ENCODE data around the gene CLCN6. TPM values are rescaled to one million over a fixed set of nuclear protein-coding genes. Genes with fewer than 3 reads are reported as not detected.

Gene CLCN6
- total RNA-seq, 2 donors from 2014 or later, result 14.8 to 16.6 TPM

DNA sequence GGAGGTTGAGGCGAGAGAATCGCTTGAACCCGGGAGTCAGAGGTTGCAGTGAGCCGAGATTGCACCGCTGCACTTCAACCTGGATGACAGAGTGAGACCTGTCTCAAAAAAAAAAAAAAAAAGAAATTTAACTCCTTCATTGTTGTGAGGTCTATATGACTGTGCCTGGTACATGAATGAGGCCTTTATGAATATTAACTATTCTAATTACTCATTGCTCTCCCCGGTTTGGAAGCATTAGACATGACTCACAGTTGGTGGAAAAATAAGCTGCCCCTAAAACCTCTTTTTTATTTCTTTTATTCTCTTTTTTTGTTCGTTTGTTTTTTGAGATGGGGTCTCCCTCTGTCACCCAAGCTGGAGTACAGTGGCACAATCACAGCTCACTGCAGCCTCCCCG lies 49.4 kb downstream of the CLCN6 start:
- DNase-seq (ENCODE audit: low spot score in 2 of 2) (no peak), ATAC-seq (peak; percentile 37 to 81)
- H3K36me3 Mint-ChIP-seq, result peaks cover 0 to 5% of the 10 kb centered on the region in 2 donors
- H3K27ac Mint-ChIP-seq, result no peak overlapping the region
- H3K9me3 Mint-ChIP-seq, result no peaks in the 10 kb centered on the region

DNA sequence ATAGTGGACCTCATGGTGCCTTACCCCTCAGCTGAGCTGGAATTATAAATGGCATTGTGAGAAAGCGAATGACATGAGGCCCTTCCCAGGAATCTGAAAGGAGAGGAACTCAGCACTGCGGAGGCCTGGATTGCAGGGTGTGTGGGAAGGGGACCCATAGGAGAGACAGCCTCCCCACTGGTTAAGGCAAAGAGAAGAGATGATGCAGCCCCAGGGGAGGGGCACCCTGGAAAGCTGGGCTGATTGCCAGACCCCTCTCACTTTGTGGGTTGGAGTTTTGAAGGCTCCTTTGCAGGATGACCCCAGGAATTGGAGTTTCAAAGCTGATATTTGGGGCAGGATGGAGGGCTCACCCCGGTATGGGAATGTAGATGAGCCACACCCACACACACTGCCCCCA lies 50.7 kb downstream of the CLCN6 start:
- Mint-ChIP-seq H3K9me3 (no peaks in the 10 kb centered on the region), H3K27ac (no peak overlapping the region), H3K36me3 (peaks cover 0 to 5% of the 10 kb centered on the region in 2 donors)
- no peak for ATAC-seq
- DNase-seq (ENCODE audit: low spot score in 2 of 2), result no peak

DNA sequence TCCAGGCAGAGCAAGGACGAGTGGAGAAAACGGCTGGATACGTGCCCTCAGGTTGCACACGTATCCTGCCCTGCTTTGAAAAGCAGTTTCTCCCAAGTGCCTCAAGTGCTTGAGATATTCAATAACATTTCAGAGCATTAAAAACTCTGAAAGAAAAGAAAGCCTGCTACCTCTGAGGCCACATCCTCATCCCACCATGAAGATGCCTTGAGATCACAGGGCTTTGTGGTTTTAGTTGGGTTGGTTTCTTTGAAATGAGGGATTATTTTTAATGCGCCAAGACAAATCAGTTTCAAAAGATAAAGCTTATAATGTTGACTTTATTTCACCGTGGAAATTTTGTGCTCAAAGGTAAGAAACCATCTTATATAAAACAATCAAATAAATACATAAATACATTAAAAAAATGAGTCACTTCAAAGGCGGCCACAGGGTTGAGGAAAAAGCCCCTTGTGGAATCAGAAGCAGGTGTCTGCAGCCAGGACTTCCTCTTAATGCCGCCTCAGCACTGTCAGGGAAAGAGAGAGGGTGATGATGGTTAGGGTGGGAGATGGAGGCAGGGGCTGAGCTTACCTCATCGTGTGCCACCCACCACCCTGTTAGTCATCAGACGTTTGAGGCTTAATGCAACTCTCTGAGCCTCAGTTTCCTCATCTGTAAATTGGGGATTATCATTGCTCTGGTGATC lies 51.3 kb downstream of the CLCN6 start:
- no peak for ATAC-seq
- no peaks in the 10 kb centered on the region for H3K9me3 Mint-ChIP-seq
- H3K27ac Mint-ChIP-seq, result no peak overlapping the region
- DNase-seq (ENCODE audit: low spot score in 2 of 2), result no peak
- peaks cover 0 to 5% of the 10 kb centered on the region in 2 donors for H3K36me3 Mint-ChIP-seq

DNA sequence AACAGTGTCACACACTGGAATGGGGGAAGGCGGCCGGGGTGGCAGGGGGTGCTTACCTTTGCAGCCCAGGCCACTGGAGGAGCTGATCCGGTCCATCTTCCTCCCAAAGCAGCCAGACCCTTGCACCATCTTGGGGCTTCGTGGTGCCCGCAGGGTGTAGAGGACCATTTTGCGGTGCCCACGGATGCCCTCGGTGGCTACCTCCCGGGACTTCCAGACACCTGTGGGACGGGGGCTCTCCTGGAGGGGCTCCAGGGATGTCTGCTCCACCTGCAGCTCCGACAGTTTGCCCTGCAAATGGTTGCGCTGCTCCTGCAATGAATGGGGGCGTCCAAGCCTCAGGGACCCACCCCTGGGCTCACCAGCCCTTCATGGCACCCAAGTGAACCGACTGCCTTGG lies 52.2 kb downstream of the CLCN6 start:
- Mint-ChIP-seq H3K9me3 (no peaks in the 10 kb centered on the region), H3K27ac (no peak overlapping the region), H3K36me3 (peaks cover 0 to 5% of the 10 kb centered on the region in 2 donors)
- ATAC-seq (no peak), DNase-seq (ENCODE audit: low spot score in 2 of 2) (no peak)

DNA sequence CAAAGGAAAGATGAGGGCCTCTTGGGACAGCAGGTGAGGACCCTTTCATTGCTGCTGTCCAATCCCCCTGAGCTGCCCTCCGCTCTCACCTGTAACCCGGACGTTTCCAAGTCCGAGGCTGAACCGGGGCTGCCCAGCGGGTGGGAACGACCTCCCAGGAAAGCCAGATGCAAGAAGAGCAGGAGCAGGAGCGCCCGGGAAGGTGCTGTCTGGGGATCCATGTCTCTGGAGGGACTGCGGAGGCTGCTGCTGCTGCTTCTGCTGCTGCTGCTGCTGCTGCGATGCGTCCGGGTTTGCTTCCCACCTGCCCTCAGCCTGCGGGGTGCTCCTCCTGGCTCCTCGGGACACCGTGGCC lies 52.6 kb downstream of the CLCN6 start, which contains the start of gene NPPB:
NPPB (minus strand) TSS at position 333 of the 355 bp plus-strand sequence; CDS start at position 221, 112 bp downstream.
- DNase-seq (ENCODE audit: low spot score in 2 of 2), result no peak
- peaks cover 0 to 5% of the 10 kb centered on the region in 2 donors for H3K36me3 Mint-ChIP-seq
- no peaks in the 10 kb centered on the region for H3K9me3 Mint-ChIP-seq
- no peak for ATAC-seq
- no peak within 1 kb of the TSS for H3K27ac Mint-ChIP-seq

DNA sequence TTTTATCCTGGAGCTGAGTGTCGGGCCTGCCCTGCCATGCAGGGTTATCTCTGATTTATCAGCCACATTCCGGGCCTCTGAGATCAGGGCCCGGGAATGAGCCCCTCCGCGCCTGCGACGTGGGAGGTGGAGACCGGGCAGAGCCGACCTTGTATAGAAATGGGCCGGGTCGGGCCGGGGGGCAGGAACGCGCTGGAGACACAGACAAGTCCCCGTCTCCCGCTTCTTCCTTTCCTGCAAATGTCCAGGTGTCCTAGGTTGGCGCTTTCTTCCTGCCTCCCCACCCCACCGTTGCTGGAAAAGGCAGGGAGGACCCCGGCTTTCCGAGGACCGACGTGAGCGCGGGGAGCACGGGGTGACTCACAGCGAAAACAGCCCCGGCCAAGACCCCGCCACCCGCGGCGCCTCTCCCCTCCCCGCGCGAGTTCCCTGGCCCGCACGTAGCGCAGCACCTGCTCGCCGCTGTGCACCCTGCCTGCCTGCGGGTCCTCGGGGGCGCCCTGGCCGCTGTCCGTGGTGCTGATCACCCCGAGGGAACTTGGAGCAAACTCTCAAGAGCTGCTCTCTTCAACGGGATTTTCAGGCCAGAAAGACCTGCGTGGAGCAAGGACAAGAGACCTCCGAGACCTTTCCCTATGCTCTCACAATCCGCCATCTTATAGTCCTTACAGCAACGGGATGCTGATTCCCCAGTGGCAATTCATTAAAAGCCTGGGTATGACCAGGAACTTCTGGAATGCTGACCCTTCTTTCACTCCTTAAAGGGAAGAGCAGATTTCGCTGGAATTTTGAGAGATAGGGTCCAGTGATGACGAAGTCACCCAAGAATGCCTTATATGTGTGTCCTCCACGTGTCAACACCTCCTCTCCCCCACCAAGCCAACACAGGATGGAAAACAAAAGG lies 53.2 kb downstream of the CLCN6 start:
- DNase-seq (ENCODE audit: low spot score in 2 of 2), result peak in 1 of 2 donors; percentile 73
- ATAC-seq, result peak in 1 of 2 donors; percentile 63
- Mint-ChIP-seq H3K9me3 (no peaks in the 10 kb centered on the region), H3K36me3 (peaks cover 0 to 5% of the 10 kb centered on the region in 2 donors), H3K27ac (no peak overlapping the region)

DNA sequence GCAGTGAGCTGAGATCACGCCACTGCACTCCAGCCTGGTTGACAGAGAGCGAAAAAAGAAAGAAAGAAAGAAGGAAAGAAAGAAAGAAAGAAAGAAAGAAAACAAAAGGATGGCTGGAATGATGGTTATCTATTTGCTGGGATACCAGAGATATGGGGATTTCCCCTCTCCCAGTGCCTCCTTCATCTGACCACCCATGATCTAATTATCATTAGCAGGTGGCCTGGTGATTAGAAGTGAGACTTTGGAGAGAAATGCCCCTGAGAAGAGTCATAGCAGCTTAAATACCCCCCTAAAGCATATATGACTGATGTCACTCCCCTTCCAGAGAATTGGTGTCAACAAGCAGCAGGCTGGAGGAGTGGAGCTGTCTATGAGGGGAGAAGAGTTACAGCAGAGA lies 54.1 kb downstream of the CLCN6 start:
- H3K36me3 Mint-ChIP-seq, result peaks cover 0 to 5% of the 10 kb centered on the region in 2 donors
- DNase-seq (ENCODE audit: low spot score in 2 of 2) (no peak), ATAC-seq (no peak)
- H3K9me3 Mint-ChIP-seq, result no peaks in the 10 kb centered on the region
- no peak overlapping the region for H3K27ac Mint-ChIP-seq

DNA sequence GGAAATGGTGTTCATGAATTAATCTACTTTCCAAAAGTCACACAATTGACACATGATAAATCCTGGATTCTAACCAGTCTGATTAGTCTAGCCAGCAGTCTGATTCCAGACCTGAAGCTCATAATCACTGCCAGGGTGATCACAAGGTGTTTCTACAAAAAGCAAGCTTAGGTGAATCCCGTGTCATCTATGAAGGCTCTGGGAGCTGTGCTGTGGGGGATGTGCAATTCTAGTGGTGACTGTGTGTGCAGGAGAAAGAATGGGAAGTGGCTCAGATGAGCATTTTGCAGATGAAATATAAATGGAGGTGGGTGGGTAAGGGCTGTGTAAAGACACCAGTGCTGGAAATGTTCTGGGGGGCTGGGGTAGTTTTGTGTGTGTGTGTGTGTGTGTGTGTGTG lies 54.6 kb downstream of the CLCN6 start:
- Mint-ChIP-seq H3K27ac (no peak overlapping the region), H3K9me3 (no peaks in the 10 kb centered on the region), H3K36me3 (peaks cover 0 to 5% of the 10 kb centered on the region in 2 donors)
- DNase-seq (ENCODE audit: low spot score in 2 of 2) (no peak), ATAC-seq (no peak)

DNA sequence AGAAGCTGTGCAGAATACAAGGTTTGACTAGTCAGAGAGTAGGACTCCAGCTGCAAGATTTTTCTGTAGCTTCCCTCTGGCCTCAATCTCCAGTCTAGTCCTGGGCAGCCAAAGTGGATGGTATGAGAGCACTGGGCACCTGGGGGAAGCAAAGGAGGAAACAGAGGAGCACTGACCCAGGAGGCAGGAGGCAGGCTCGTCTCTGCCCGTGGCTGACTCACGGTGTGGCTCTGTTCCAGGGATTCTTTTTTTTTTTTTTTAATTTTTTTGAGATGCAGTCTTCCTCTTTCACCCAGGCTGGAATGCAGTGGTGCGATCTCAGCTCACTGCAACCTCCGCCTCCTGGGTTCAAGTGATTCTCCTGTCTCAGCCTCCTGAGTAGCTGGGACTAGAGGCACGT lies 56.9 kb downstream of the CLCN6 start:
- no peak for ATAC-seq
- Mint-ChIP-seq H3K36me3 (peaks cover 0 to 5% of the 10 kb centered on the region in 2 donors), H3K27ac (no peak overlapping the region)

DNA sequence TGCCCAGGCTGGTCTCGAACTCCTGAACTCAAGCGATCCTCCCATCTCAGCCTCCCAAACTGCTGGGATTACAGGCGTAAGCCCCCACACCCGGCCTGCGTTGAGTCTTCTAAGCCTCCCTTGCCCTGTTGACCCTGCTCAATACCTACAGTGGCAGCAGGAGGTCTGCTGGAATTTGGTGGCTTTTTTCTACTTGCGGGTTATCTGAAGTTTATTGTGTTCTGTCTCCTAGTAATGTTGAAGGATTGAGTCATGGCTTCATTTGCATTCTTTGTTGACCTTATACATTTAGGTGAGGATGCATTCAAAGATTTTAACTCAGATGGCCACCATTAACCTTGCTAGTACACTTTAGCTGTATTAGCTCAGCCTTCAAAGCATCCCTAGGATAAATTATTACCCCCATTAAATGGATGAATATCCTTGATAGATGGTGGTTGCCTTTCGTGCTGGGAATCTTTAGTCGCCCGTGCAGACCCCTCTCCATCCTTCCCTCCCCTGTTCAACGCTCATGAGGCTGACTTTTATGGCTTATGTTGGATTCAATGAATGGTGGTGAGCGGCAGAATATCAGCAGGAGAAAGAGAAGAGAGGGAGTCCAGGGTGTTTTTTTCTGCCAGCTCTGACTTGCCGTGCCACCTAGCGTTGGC lies 62.5 kb downstream of the CLCN6 start:
- DNase-seq (ENCODE audit: low spot score in 2 of 2) (no peak), ATAC-seq (no peak)
- Mint-ChIP-seq H3K9me3 (no peaks in the 10 kb centered on the region), H3K27ac (no peak overlapping the region), H3K36me3 (no peaks in the 10 kb centered on the region)

More for the DNA sequence above, 56.9 kb downstream of the CLCN6 start:
- H3K9me3 Mint-ChIP-seq, result no peaks in the 10 kb centered on the region
- no peak for DNase-seq (ENCODE audit: low spot score in 2 of 2)

DNA sequence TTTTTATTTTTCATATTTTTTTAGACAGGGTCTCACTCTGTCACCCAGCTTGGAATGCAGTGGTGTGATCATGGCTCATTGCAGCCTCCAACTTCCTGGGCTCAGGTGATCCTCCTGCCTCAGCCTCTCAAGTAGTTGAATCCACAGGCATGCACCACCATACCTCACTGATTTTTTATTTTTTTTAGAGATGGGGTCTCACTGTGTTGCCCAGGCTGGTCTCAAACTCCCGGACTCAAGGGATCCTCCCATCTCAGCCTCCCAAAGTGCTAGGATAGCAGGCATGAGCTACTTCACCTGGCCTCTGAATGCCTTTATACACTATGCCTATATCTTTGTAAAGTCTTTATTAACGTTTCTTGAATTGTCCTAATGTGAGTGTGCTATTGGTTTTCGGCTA lies 63.1 kb downstream of the CLCN6 start:
- H3K36me3 Mint-ChIP-seq, result no peaks in the 10 kb centered on the region
- no peak overlapping the region for H3K27ac Mint-ChIP-seq
- no peaks in the 10 kb centered on the region for H3K9me3 Mint-ChIP-seq
- DNase-seq (ENCODE audit: low spot score in 2 of 2) (no peak), ATAC-seq (no peak)

DNA sequence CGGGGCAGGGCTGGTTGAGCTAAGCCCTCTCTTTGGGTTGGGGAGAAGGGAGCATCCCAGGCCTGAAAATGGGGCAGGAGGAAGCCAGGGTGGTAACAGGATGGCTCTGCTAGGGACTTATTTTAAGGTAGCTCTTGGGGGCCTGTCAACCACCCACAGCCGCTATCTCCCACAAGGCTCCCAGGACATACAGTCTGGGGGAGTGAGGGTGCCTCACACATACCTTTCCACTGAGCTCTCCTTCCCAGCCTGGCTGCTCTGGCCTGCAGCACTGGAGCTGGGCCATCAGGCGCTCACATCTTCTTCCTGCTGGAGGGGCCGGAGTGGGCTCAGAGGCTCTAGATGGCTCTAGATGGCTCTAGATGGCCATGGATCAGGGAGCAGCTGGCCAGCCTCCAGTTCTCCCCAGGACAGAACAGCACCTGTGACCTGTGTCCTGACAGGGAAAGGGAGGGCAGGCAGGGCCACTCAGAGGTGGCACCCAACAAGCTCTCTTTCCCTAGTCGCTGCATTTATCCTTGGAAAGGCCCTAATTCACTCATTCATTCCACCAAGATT lies 63.7 kb downstream of the CLCN6 start:
- Mint-ChIP-seq H3K9me3 (no peaks in the 10 kb centered on the region), H3K27ac (no peak overlapping the region), H3K36me3 (no peaks in the 10 kb centered on the region)
- ATAC-seq (no peak), DNase-seq (ENCODE audit: low spot score in 2 of 2) (no peak)

DNA sequence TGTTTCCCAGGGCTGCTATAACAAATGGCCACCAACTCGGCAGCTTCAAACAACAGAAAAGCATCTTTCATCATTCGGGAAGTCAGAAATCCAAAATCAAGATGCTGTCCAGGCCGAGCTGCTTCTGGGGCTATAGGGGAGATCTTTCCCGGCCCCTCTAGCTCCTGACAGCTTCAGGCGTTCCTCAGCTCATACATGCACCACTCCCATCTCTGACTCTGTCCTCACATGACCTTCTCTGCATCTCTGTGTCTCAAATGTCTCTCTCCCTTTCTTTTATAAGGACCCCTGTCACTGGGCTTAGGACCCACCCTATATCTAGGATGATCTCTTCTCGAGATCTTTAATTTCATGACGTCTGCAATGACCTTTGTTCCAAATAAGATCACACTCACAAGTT lies 66.6 kb downstream of the CLCN6 start:
- H3K27ac Mint-ChIP-seq, result no peak overlapping the region
- no peaks in the 10 kb centered on the region for H3K36me3 Mint-ChIP-seq
- no peaks in the 10 kb centered on the region for H3K9me3 Mint-ChIP-seq
- DNase-seq (ENCODE audit: low spot score in 2 of 2) (no peak), ATAC-seq (no peak)

DNA sequence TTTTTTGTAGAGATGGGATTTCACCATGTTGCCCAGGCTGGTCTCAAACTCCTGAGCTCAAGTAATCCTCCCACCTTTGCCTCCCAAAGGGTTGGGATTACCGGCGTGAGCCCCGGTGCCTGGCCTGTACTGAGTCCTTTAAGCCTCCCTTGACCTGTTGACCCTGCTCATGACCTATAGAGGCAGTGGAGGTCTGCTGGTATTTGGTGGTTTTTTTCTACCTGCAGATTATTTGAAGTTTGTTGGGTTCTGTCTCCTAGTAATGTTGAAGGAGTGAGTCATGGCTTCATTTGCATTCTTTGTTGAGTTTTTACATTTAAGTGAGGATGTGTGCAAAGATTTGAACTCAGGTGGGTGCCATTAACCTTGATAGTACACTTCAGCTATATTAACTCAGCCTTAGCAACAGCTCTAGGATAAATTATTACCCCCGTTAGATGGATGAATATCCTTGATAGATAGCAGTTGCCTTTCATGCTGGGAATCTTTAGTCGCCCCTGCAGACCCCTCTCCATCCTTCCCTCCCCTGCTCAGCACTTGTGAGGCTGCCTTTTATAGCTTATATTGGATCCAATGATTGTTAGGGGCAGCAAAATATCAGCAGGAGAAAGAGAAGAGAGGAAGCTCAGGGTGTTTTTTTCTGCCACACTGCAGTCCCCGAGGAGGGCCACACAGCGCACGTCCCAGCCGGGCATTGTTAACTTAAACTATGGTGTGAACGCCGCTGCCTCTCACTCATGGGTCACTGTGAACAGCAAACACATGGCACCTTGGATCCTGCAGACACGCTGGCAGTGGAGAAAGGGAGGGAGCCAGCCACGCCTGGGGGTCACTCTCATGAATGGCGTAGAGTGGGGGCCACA lies 67.6 kb downstream of the CLCN6 start:
- ATAC-seq (no peak), DNase-seq (ENCODE audit: low spot score in 2 of 2) (no peak)
- Mint-ChIP-seq H3K9me3 (no peaks in the 10 kb centered on the region), H3K36me3 (no peaks in the 10 kb centered on the region), H3K27ac (no peak overlapping the region)

DNA sequence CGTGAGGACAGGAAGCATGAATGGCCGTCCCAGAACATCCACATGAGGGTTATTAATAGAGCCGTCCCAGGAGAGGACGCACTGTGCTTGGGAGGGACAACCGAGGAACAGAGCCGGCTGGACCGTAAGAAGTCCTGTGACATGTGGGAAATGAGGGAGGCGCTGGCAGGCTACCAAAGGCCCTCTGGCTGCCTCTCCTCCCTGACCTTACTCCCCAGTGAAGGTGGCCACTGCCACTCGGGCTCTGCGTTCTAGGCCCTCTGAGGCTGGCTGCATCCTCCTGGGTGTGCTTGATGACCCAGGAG lies 68.2 kb downstream of the CLCN6 start:
- no peaks in the 10 kb centered on the region for H3K36me3 Mint-ChIP-seq
- no peaks in the 10 kb centered on the region for H3K9me3 Mint-ChIP-seq
- H3K27ac Mint-ChIP-seq, result no peak overlapping the region
- DNase-seq (ENCODE audit: low spot score in 2 of 2) (no peak), ATAC-seq (no peak)

DNA sequence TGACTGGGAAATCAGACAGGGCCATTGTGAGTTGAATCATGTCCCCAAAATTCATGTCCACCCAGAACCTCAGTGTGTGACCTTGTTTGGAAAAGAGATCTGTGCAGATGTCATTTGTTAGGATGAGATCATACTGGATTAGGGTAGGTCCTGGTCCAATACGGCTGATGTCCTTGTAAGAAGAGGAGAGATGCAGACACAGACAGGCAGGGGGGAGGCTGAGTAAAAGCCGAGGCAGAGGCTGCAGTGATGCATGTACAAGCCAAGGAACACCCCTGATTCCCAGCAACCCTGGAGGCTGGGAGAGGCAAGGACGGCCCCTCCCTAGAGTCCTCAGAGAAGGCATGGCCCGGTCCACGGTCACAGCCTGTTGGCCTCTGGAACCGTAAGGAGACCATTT lies 68.6 kb downstream of the CLCN6 start:
- H3K27ac Mint-ChIP-seq, result no peak overlapping the region
- DNase-seq (ENCODE audit: low spot score in 2 of 2) (no peak), ATAC-seq (no peak)
- H3K36me3 Mint-ChIP-seq, result no peaks in the 10 kb centered on the region
- no peaks in the 10 kb centered on the region for H3K9me3 Mint-ChIP-seq

Data from activated naive CD4-positive, alpha-beta T cell treated with anti-CD3 and anti-CD28 coated beads, Interleukin-2, amount 50 U/mL, for 72 hours (primary cell).